Measurements from ENCODE around the gene KIF4A.

KIF4A gene

GRCh38 chrX:70410921-70411320 is 121.0 kb downstream of the KIF4A start:
- DNase-seq = no peak

GRCh38 chrX:70411475-70411874 is 121.6 kb downstream of the KIF4A start:
- no peak for DNase-seq

GRCh38 chrX:70421618-70422017 is 131.7 kb downstream of the KIF4A start:
- no peak for DNase-seq

- DNase-seq = no peak
These were observed 133.0 kb downstream of the KIF4A start, which contains the start of gene GDPD2 for GRCh38 chrX:70422851-70423341. Gene GDPD2, plus strand, starts transcription at chrX:70423314. Its CDS starts 1,671 bp downstream, at chrX:70424985.

GRCh38 chrX:70423936-70424675 is 134.2 kb downstream of the KIF4A start:
- DNase-seq = no peak

- no peak for DNase-seq
These were observed 134.9 kb downstream of the KIF4A start for GRCh38 chrX:70424801-70425200.

- DNase-seq = no peak
These were observed 136.7 kb downstream of the KIF4A start for GRCh38 chrX:70426286-70427278.

- DNase-seq = no peak
These were observed 137.5 kb downstream of the KIF4A start for GRCh38 chrX:70427365-70427764.

- DNase-seq = no peak
These were observed 139.9 kb downstream of the KIF4A start for GRCh38 chrX:70429759-70430158.

- no peak for DNase-seq
These were observed 143.3 kb downstream of the KIF4A start for GRCh38 chrX:70432936-70433847.

GRCh38 chrX:70433848-70434351 is 144.0 kb downstream of the KIF4A start:
- DNase-seq = peak; percentile 77

GRCh38 chrX:70434352-70434866 is 144.5 kb downstream of the KIF4A start:
- DNase-seq = peak; percentile 57

GRCh38 chrX:70434914-70435586 is 145.1 kb downstream of the KIF4A start:
- no peak for DNase-seq

- DNase-seq = no peak
These were observed 146.4 kb downstream of the KIF4A start for GRCh38 chrX:70436343-70436742.

- DNase-seq = no peak
These were observed 147.1 kb downstream of the KIF4A start for GRCh38 chrX:70437011-70437410.

- no peak for DNase-seq
These were observed 148.2 kb downstream of the KIF4A start for GRCh38 chrX:70437921-70438665.

GRCh38 chrX:70439016-70439415 is 149.1 kb downstream of the KIF4A start:
- DNase-seq = no peak

GRCh38 chrX:70442224-70442623 is 152.3 kb downstream of the KIF4A start:
- DNase-seq = no peak

- peak; percentile 35 for DNase-seq
These were observed 154.5 kb downstream of the KIF4A start, which contains the start of gene DLG3 for GRCh38 chrX:70444326-70444945. Gene DLG3, plus strand, starts transcription at chrX:70444835. Its CDS starts 367 bp downstream, at chrX:70445202.

Measured in activated T-cell treated with anti-CD3 and anti-CD28 coated beads, Interleukin-2, amount 50 U/mL, for 1 hour (primary cell).